Brain microvascular endothelial cell (primary cell): ENCODE measurements around the gene NEK4.
A peak's percentile ranks its signal among the peaks of the same experiment; 100 is the strongest.

Experiments used
- DNase-seq: peaks from one replicate; pipeline ENCODE4 v3.0.0-alpha.2; 2020
- H3K27ac ChIP-seq: fragments of 250-450 bp; sonication (Bioruptor Pico); 2 replicates; pipeline ENCODE4 v1.5.1; 2020; ENCODE audit warnings: mild to moderate bottlenecking, moderate library complexity
- H3K27me3 ChIP-seq: fragments of 250-450 bp; sonication (Bioruptor Pico); replicated peaks from 2 replicates; pipeline ENCODE4 v1.5.1; 2020; ENCODE audit warnings: mild to moderate bottlenecking
- H3K36me3 ChIP-seq: fragments of 250-450 bp; sonication (Bioruptor Pico); replicated peaks from 2 replicates; pipeline ENCODE4 v1.5.1; 2020; ENCODE audit warnings: mild to moderate bottlenecking
- H3K4me3 ChIP-seq: 2 replicates; pipeline ENCODE4 v1.5.1; 2011; ENCODE audit warnings: low read depth, mild to moderate bottlenecking, control low read depth, low read length, moderate library complexity
- in situ Hi-C: cut with HindIII; loops from 2 replicates; pipeline ENCODE4 v1.10.0; 2017; ENCODE audit warnings: low sequenced_read_pairs, low pct_ligation_motif_present
- TF ChIP-seq, protein P1 (sequence below): IDR thresholded peaks from 2 replicates; pipeline ENCODE4 v1.5.1; 2011; ENCODE audit warnings: low read depth, mild to moderate bottlenecking, moderate library complexity, low read length, control low read depth, inconsistent platforms; ENCODE audit errors: missing control alignments

The NEK4 gene

DNA sequence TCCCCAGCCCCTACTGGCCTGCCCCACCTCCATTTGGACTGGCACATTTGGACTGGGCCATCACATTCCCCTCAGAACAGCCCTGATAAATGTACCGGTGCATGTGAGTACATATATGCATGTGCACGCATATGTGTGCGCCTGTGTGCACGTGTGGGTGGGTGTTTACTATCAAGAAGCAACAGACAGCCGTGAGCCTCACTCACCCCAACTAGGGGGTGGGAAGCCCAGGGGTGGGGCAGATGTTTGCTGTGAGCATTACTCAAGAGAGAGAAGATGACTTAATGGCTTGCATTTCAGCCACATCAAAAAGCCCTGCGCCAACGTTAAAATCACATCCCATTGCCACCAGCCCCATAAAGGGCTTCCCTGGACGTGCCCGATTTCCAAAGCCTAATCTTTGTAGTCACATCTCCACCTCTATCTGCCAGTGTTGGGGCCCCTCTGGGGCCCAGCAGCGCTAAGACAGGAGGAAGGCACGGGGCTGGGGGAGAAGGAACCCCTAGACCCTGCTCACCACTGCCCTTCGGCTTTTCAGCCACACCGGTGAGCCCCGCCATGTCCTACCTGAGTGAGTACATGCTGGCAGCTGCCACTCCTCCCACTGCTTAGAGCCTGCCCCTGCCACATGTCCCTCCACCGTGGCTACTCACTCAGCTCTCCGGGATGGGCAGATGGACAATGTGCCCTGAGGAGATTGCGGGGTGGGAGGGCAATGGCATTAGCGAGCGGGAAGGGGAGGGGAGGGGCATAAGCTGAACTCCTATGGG lies 34.7 kb upstream of the NEK4 start:
- no peak for DNase-seq
- Histone ChIP-seq H3K27ac (no peak overlapping the region), H3K4me3 (no peak overlapping the region), H3K36me3 (no peaks in the 10 kb centered on the region), H3K27me3 (no peaks in the 10 kb centered on the region)
- in situ Hi-C loops = no loop called here
- TF ChIP-seq, protein P1, sequence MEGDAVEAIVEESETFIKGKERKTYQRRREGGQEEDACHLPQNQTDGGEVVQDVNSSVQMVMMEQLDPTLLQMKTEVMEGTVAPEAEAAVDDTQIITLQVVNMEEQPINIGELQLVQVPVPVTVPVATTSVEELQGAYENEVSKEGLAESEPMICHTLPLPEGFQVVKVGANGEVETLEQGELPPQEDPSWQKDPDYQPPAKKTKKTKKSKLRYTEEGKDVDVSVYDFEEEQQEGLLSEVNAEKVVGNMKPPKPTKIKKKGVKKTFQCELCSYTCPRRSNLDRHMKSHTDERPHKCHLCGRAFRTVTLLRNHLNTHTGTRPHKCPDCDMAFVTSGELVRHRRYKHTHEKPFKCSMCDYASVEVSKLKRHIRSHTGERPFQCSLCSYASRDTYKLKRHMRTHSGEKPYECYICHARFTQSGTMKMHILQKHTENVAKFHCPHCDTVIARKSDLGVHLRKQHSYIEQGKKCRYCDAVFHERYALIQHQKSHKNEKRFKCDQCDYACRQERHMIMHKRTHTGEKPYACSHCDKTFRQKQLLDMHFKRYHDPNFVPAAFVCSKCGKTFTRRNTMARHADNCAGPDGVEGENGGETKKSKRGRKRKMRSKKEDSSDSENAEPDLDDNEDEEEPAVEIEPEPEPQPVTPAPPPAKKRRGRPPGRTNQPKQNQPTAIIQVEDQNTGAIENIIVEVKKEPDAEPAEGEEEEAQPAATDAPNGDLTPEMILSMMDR = no peak

DNA sequence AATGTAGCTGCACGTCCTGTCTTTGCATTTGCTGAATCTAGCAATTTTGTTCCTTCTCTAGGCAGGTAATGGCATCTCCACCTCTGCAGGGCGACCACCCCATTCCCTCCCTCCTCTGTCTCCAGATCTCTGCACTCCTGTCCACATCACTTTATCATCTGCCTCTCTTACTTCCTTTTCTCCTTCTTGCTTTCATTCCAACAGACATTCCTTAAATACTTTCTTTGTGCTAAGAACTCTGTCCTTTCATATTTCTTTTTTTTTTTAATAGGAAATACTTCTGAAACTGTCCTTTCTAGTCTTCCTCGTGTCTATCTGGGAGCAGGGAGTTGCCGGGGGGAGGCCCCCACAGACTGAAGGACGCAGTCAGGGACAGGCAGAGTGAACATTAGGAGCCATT lies 31.1 kb upstream of the NEK4 start:
- Histone ChIP-seq H3K27me3 (no peaks in the 10 kb centered on the region), H3K36me3 (no peaks in the 10 kb centered on the region), H3K27ac (no peak overlapping the region), H3K4me3 (no peak overlapping the region)
- no peak for DNase-seq
- in situ Hi-C loops = no loop called here
- TF ChIP-seq, protein P1 = no peak

DNA sequence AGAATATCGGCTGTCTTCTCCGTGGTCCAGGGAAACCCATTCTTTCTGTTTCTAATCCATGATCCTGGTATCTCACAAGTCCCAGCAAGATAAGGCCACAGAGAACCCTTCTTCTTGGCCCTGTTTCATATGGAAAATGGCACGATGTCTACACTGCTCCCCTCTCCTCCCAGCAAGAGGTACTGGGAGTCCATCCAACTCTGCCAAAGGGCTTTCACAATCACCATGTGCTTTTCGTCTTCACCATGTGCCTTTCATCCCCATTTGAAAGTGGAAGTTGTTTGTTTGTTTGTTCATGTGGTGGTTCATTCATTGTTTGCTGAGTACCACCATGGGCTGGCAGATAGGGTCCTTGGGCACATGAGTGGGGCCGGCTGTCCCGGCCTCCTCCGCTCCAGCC lies 29.3 kb upstream of the NEK4 start:
- in situ Hi-C loops = no loop called here
- Histone ChIP-seq H3K4me3 (no peak overlapping the region), H3K27me3 (no peaks in the 10 kb centered on the region), H3K27ac (no peak overlapping the region), H3K36me3 (no peaks in the 10 kb centered on the region)
- TF ChIP-seq, protein P1 = no peak
- no peak for DNase-seq

DNA sequence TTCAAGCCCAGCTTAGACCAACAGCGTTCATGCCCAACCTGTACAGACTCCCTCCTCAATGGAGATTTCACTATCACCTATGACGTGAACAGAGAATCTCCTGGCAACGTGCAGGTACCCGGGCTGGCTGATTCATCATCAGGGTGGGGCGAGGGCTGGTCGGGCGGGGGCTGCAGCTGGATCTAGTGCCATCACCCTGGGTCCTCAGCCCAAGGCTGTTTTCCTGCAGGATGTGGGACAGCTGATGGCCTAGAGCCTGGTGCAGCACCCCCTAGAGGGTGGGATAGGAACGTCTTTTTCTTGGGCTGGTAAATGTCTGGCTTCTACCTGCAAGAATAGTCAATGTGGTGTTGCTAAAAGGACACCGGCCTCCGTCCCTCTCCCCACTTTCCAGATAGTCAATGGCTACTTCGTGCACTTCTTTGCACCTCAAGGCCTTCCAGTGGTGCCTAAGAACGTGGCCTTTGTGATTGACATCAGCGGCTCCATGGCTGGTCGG lies 28.3 kb upstream of the NEK4 start:
- Histone ChIP-seq H3K27me3 (no peaks in the 10 kb centered on the region), H3K4me3 (no peak overlapping the region), H3K36me3 (no peaks in the 10 kb centered on the region), H3K27ac (no peak overlapping the region)
- TF ChIP-seq, protein P1 = peak; percentile 71
- in situ Hi-C loops = no loop called here
- DNase-seq = no peak

DNA sequence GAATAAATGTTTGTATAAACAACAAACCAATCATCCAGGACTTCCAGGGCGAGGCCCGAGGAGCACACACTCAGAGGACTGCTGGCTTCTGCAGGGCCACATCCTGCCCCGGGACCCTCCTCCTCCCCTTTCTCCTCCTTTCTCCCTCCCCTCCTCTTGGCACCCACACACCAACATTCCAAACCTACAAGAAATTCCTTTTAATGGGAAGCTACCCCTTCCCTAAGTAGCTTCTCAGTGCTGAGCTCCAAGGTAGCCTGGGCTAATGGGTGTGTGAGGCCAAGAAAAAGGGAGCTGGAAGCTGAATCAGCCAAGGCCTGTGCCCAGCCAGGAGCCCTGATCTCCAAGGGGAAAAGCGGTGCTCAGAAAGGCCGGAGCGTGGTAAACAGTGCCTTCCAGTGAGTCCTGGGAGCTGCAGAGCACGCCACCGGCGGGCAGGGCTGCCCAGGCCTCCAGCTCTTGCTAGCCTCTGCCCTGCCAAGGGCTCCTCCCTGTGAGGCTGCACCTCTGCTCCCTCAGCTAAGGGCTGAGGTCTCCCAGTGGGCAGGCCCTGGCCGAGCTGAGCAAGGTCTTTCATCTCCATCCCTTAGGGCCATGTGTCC lies 27.7 kb upstream of the NEK4 start:
- TF ChIP-seq, protein P1 = no peak
- in situ Hi-C loops = no loop called here
- DNase-seq = no peak
- no peak overlapping the region for H3K27ac ChIP-seq
- no peaks in the 10 kb centered on the region for H3K36me3 ChIP-seq
- no peak overlapping the region for H3K4me3 ChIP-seq
- no peaks in the 10 kb centered on the region for H3K27me3 ChIP-seq
